Adipocyte (in vitro differentiated cells): Measurements from ENCODE around the gene NFATC2.

Source experiments
- DNase-seq: peaks from one replicate; pipeline ENCODE4 v3.0.0-alpha.2; 2015; ENCODE audit warnings: low read depth
- H3K27me3 ChIP-seq: replicated peaks from 2 replicates; pipeline ENCODE4 v1.7.0; 2013; ENCODE audit warnings: mild to moderate bottlenecking, low read length, moderate library complexity; ENCODE audit not compliant: control insufficient read depth, insufficient read depth
- H3K36me3 ChIP-seq: 2 replicates; pipeline ENCODE4 v1.7.0; 2013; ENCODE audit warnings: low read length, mild to moderate bottlenecking, moderate library complexity; ENCODE audit not compliant: control insufficient read depth, insufficient read depth, severe bottlenecking
- H3K4me1 ChIP-seq: 2 replicates; pipeline ENCODE4 v1.7.0; 2013; ENCODE audit warnings: mild to moderate bottlenecking, low read length, moderate library complexity; ENCODE audit not compliant: control insufficient read depth, insufficient read depth
- H3K4me3 ChIP-seq: 2 replicates; pipeline ENCODE4 v1.7.0; 2013; ENCODE audit warnings: mild to moderate bottlenecking, low read length, moderate library complexity
- H3K9ac ChIP-seq: 2 replicates; pipeline ENCODE4 v1.7.0; 2013; ENCODE audit warnings: mild to moderate bottlenecking, low read length, moderate library complexity
- H3K9me3 ChIP-seq: 2 replicates; pipeline ENCODE4 v1.7.0; 2013; ENCODE audit warnings: mild to moderate bottlenecking, low read length, moderate library complexity; ENCODE audit not compliant: control insufficient read depth

The NFATC2 gene

DNA sequence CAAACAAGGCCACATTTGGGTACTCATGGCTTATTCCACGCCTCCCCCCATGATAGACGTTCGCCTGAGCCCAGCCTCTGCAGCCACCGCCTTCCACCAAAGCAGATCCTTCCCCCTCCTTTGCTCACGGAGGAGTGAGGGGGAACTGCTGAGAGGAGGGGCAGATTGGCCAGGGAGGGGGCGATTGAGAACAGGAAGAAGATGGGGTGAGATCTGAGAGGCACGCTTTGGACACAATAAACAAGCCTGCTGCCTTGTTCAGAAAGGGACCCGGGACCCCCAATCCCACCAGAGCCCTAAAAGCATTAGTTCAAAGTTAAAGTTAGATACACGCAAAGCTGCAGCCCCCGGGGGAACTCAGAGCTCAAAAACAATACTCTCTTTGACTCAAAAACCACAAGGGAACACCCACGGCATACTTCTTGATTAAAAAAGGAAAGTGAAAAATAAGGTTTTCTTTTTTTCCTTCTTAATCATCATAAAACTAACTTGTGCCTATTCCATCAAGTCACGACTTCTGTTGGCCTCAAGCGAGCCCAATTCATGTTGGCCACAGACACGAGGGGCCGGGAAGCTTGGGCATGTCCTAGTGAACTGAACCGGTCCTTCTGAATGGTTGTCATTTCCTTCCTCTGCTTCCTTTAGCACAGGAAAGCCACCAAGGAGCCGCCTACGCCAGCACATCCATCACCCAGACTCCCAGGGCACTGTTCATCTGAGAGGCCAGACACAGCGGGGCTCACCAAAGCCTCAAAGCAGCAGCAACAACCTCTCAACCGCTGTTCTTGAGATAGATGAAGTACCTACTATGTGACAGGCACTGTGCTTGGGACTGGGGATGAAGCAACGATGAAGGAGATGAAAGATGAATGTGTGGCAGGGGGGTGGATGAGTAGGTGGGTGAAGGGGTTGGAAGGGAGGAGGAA is 44.7 kb downstream of the NFATC2 start:
- peak; percentile 43 for DNase-seq
- Histone ChIP-seq H3K36me3 (no peaks in the 10 kb centered on the region), H3K4me3 (no peak overlapping the region), H3K9ac (no peak overlapping the region), H3K9me3 (no peaks in the 10 kb centered on the region), H3K4me1 (peaks cover 13% of the 10 kb centered on the region), H3K27me3 (peaks cover 11% of the 10 kb centered on the region)

GRCh38 chr20:51496964-51497363 is 45.6 kb downstream of the NFATC2 start:
- Histone ChIP-seq H3K4me1 (peaks cover 21% of the 10 kb centered on the region), H3K36me3 (no peaks in the 10 kb centered on the region), H3K27me3 (peaks cover 11% of the 10 kb centered on the region), H3K4me3 (no peak overlapping the region), H3K9ac (no peak overlapping the region), H3K9me3 (no peaks in the 10 kb centered on the region)
- no peak for DNase-seq

GRCh38 chr20:51495921-51496545 is 46.5 kb downstream of the NFATC2 start:
- no peaks in the 10 kb centered on the region for H3K9me3 ChIP-seq
- H3K4me1 ChIP-seq: peaks cover 21% of the 10 kb centered on the region
- H3K9ac ChIP-seq: no peak overlapping the region
- H3K27me3 ChIP-seq: peaks cover 15% of the 10 kb centered on the region
- H3K4me3 ChIP-seq: no peak overlapping the region
- H3K36me3 ChIP-seq: no peaks in the 10 kb centered on the region
- peak; percentile 62 for DNase-seq

DNA sequence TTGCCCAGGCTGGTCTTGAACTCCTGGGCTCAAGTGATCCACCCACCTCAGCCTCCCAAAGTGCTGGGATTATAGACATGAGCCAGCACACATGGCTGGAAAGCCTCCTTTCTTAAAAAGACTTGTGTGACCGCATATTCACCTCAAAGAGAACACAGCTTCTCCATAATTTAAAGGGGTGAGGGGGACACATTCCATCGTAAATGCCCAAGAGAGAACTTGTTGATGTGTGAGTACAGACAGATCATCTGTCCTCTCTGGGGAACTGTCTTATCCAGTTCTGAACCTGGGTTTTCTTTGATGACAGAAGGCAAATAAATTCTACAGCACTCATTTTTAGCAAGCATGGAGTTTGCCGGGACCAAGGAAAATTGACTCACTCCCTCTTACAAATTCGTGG is 47.2 kb downstream of the NFATC2 start:
- Histone ChIP-seq H3K9ac (no peak overlapping the region), H3K36me3 (no peaks in the 10 kb centered on the region), H3K9me3 (no peaks in the 10 kb centered on the region), H3K4me3 (no peak overlapping the region), H3K4me1 (peaks cover 21% of the 10 kb centered on the region), H3K27me3 (peaks cover 18% of the 10 kb centered on the region)
- DNase-seq: no peak

DNA sequence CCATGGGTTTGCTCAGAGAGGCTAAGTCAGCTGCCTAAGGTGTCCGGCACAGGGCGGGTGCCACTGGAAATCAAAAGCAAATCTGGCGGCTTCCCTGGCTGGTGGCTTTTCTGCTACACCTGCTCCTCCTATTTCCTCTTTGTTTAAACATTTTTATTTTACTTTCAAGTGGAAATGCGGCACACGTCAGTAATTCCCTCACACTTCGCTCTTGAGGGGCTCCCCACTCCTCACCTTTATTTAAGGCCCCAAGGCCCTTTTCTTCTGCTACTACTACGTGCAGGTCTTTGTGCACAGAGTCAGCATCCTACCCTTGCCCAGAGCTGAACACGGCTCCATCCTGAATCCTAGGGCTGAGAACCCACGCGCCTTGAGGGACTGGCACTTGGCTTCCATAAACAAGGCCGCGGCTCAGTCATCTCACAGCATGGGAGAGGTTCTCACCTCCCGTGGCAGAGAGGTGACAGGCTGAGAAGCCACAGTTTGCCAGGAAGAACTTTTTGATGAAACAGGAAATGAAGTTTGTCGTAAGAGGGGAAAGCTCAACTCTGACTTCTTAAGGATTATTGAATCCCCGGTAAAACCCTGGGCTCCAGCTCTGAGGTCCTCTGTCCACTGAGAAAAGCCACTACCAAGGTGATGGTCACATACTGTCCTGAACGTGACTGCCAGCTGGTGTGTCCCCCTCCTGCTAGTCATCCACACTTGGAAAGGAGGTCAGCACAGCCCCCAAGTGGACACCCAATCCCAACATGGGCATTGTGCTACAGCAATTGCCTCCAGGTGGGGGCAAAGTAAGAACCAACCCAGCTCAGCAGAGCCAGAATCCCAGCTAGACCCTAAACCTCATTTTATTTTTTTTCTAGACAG is 48.0 kb downstream of the NFATC2 start:
- no peak overlapping the region for H3K4me3 ChIP-seq
- no peaks in the 10 kb centered on the region for H3K36me3 ChIP-seq
- DNase-seq: no peak
- no peak overlapping the region for H3K9ac ChIP-seq
- peaks cover 21% of the 10 kb centered on the region for H3K4me1 ChIP-seq
- peaks cover 18% of the 10 kb centered on the region for H3K27me3 ChIP-seq
- no peaks in the 10 kb centered on the region for H3K9me3 ChIP-seq

DNA sequence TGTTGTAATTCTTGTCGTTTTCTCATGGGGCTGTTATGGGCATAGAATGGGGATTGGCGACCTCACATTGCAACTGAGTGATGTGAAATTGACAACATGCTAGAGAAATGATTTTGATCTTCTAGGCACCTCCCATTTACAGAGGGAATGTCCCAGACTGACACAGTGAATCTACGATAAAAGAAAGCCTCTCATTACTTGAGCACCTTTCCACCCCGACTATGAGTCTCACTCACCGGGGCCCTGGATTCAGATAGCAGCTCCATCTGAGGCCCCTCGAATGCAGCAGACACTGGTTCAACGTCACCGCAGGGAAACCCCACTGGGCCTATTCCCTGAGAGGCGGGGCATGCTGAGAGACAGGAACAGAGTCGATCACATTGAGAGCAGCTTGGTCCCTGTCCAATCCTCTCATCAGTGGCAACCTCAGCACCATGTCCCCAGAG is 49.1 kb downstream of the NFATC2 start:
- Histone ChIP-seq H3K9me3 (no peaks in the 10 kb centered on the region), H3K36me3 (no peaks in the 10 kb centered on the region), H3K27me3 (peaks cover 18% of the 10 kb centered on the region), H3K4me1 (peaks cover 21% of the 10 kb centered on the region), H3K9ac (no peak overlapping the region), H3K4me3 (no peak overlapping the region)
- no peak for DNase-seq

DNA sequence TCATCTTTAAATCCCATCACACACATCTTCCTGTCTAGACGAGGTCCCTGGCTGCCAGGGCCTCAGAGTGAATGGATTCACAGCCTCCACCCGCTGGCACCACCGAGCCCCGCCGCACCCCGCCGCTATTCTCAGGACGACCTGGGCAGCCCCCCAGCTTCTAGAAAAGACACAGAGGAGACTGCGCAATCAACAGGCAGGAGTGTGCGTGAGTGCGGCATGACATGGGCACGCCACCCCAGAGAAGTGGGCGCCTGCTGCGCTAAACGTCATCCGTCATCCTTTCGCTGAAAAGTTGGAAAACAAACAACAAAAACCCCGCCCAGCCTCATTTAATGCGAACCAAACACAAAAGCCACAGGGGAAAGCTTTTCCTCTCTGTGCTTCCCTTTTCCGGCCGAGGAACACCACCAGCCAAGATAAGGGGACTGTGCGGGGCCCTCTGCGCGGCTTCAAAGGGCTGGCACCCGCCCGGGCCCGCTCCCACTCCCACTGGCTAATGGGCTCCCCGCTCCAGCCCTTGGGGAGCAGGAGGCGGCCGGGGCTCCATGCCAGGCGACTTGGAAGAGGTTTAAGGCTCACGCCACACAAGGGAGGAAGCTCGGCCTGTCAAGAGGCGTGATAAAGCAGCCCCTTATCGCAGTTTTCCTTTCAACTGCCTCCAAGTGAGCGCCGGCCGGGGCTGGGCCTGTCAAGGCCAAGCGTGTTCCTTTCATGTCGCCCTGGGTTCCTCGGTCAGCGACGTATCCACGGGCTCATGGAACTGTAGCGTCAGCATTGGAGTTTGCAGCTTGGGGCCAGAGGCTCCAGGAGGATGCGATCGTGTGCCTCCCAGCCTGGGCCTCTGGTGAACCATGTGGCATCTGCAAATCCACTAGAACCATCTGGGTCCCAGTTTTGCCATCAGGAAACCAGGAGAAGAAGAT is 50.1 kb downstream of the NFATC2 start:
- Histone ChIP-seq H3K9me3 (no peaks in the 10 kb centered on the region), H3K9ac (peak overlapping the region; percentile 58), H3K36me3 (no peaks in the 10 kb centered on the region), H3K27me3 (peaks cover 18% of the 10 kb centered on the region), H3K4me1 (peaks cover 15% of the 10 kb centered on the region), H3K4me3 (peak overlapping the region; percentile 61)
- DNase-seq: no peak

DNA sequence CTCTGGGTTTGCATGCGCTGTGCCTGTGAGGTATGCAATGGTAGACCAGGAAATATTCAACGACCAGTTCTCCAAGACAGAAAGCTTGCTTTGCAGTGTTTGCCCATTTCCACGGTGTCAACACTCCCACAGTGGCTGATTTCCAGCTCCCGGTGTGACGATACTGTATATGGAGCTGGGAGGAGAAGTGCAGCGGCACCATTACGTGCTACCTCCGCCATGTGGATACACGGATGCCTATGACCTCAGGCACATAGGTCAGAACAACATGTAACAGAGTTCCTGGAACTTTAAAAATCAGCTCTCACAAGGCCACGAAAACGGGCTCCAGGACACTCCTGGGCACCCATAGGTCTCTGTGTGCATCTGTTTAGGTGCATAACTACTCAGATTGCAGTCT is 51.1 kb downstream of the NFATC2 start:
- Histone ChIP-seq H3K4me1 (peaks cover 11% of the 10 kb centered on the region), H3K4me3 (no peak overlapping the region), H3K9ac (no peak overlapping the region), H3K9me3 (no peaks in the 10 kb centered on the region), H3K27me3 (peaks cover 18% of the 10 kb centered on the region), H3K36me3 (no peaks in the 10 kb centered on the region)
- no peak for DNase-seq

- no peak overlapping the region for H3K9ac ChIP-seq
- H3K4me3 ChIP-seq: no peak overlapping the region
- H3K4me1 ChIP-seq: peaks cover 9% of the 10 kb centered on the region
- H3K27me3 ChIP-seq: peaks cover 18% of the 10 kb centered on the region
- no peaks in the 10 kb centered on the region for H3K9me3 ChIP-seq
- no peak for DNase-seq
- no peaks in the 10 kb centered on the region for H3K36me3 ChIP-seq
Observed at GRCh38 chr20:51490635-51491034, 51.9 kb downstream of the NFATC2 start.

GRCh38 chr20:51489611-51490010 is 52.9 kb downstream of the NFATC2 start:
- H3K9me3 ChIP-seq: no peaks in the 10 kb centered on the region
- no peaks in the 10 kb centered on the region for H3K36me3 ChIP-seq
- DNase-seq: no peak
- no peak overlapping the region for H3K4me3 ChIP-seq
- H3K4me1 ChIP-seq: peaks cover 9% of the 10 kb centered on the region
- peaks cover 18% of the 10 kb centered on the region for H3K27me3 ChIP-seq
- no peak overlapping the region for H3K9ac ChIP-seq
